GM21526 (cell line): ENCODE measurements around the gene TBKBP1.
"Not testable (repeated sequence)": the region's sequence is repeated elsewhere in the genome, so short reads cannot be mapped to it uniquely, and the experiment has no call there.

Source experiments
- ATAC-seq: cut with Tn5 transposase; IDR thresholded peaks from one replicate; pipeline ENCODE4 v1.9.1; 2021; ENCODE audit warnings: moderate library complexity; ENCODE audit not compliant: unreplicated experiment, low FRiP score

Gene TBKBP1

DNA sequence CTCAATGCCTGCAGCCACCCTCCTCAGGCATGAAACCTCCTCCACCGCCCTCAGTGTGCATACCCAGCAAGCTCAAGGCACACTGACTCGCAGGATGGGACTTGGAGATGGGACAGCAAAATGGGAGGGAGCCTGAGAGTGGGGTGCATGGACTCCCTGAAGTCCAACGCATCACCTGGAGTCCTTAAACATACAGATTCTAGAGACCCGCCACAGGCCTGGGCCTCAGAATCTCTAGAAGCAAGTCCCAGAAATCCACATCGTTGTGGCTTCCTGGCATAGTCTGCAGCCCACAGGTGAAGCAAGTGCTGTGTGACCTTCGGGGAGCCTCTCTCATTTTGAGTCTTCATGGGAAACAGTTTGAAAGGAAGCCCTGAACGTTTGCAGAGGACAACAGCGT is 35.5 kb downstream of the TBKBP1 start:
- no peak for ATAC-seq

DNA sequence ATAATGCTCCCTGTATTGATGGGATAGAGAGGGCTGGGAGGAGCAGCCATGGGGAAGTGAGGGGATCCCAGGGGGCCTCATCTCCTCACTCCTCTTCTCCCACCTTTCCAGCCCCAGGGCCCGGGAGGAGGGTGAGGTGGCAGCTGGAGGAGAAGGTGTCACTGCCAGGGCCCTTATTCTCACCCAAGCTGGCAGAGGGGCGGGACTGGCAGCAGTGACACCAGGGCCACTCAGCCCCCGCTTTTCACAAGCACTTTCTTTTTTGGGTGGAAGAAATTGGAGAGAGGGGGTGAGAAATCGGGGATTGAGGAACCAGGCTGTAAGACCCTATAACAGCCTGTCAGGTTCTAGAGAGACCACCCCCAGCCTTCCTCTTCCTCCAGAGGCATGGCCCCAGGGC is 36.7 kb downstream of the TBKBP1 start:
- no peak for ATAC-seq

DNA sequence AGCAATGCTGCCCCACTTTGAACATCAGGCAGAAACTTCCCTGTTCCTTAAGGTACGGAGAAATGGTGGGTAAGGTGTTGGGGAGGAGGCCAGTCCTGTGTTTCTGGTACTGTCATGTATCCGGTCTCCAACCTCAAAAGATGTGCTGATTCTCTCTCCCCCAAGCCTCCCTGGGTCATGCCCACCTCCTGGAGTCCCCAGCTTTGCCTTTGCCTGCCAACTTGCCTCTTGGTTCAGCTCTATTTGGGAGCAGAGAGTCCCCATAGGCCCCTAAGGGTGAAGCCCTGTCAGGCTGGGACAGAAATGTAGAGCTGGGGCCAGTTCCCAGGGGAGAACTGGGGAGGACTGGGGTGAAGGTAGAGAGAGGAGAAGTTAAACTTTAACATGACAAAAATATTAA is 37.4 kb downstream of the TBKBP1 start:
- ATAC-seq, result no peak

DNA sequence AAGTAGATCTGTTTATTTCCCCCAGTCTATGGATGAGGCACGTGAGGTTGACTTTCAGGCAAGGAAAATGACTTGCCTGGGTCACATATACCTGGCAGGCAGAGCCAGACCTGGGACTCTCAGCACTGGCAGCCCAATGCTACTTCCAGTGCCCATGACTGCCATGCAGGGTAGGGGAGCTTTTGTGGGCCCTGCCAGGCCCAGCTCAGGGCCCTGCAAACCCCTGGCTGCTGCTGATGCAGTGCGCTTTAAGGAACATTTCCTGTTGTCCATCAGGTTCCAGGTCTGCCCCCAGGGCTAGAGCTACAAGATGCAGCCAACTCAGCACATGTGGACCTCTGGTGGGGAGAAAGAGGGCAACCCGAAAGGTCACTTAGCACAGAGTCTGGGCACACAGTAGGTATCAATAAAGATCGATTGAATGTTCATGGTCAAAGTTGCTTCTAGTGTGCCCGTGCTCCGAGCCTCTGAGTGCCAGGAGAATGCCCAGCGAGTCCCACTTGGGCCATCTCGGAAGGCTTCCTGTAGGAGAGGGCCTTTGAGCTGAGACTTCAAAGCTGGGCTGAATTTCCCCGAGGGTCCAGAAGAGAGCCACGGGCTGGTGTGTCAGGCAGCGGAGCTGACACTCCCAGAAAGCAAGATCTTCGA is 38.6 kb downstream of the TBKBP1 start:
- ATAC-seq, result no peak

DNA sequence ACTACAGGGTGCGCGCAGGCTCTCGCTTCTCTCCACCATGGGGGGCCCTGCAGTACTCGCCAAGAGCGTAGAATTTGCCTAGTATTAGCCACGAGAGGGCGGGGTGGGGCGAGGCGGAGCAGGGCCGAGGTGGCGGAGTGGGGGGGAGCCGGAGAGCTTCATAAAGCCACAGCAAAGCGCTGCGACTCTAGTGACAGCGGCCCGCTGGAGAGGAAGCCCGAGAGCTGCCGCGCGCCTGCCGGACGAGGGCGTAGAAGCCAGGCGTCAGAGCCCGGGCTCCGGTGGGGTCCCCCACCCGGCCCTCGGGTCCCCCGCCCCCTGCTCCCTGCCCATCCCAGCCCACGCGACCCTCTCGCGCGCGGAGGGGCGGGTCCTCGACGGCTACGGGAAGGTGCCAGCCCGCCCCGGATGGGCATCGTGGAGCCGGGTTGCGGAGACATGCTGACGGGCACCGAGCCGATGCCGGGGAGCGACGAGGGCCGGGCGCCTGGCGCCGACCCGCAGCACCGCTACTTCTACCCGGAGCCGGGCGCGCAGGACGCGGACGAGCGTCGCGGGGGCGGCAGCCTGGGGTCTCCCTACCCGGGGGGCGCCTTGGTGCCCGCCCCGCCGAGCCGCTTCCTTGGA is 39.2 kb downstream of the TBKBP1 start, which contains the start of gene TBX21:
TSS of gene TBX21 (plus strand) at position 190 of the 627 bp plus-strand sequence. CDS start at position 409, 219 bp downstream.
- ATAC-seq, result peak; percentile 45

DNA sequence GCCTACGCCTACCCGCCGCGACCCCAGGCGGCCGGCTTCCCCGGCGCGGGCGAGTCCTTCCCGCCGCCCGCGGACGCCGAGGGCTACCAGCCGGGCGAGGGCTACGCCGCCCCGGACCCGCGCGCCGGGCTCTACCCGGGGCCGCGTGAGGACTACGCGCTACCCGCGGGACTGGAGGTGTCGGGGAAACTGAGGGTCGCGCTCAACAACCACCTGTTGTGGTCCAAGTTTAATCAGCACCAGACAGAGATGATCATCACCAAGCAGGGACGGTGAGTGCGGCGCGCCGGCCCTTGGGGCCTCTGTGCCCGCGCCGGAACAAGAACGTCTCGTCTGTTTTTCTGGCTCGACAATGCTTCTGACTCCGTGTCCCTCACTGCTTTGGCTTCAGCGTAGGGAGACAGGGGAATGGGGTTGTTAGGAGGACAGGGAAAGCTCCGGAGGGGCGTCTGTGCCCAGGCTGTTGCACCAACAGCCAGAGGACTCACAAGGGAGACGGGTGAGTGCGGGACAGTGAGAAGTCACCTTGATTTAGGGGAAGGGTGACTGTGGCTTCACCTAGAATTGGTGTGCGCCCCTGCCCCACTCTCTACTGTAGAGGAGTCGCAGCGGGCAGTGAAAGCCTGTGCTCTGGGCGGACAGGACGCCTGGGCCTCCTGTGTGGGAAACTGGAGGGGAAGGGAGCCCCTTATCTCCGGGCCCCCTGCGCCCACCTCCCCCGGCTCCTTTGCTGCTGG is 39.9 kb downstream of the TBKBP1 start:
- no peak for ATAC-seq

DNA sequence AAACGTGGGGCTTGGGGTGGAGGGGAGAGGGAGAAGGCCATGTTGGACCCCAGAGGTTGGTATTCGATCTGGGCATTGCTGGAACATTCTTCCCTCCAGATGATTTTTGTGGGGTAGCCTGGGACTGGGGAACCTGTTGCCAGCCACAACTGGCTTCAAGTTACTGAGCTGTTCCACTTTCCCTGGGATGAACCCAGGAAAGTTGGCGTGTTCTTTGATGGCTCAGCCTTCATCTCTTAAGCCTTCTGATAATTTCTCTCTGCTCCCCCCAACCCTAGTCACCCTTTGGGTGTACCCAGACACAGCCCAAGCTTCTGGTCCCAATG is 41.1 kb downstream of the TBKBP1 start:
- ATAC-seq, result no peak

DNA sequence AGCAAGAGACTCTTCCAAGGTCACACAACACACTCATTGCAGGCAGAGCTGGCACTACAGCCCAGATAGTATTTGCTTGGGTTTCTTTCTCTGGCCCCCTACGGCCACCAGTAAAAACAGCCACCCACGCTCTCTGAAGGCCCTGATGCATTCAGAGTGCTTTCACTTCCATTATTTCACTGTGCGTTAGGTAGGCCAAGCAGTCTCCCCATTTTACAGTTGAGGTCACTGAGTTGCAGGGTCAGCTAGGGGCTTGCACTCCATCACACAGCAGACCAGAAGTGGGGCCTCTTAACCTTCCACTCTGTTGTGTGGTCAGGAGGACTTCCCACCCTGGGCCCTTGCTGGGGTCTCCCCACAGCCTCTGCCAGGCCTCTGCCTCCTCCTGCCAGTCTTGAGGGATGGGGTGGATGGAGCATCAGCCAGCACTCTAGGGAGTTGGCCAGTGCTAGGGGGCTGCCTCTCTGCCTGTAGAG is 41.6 kb downstream of the TBKBP1 start:
- ATAC-seq, result peak; percentile 45

DNA sequence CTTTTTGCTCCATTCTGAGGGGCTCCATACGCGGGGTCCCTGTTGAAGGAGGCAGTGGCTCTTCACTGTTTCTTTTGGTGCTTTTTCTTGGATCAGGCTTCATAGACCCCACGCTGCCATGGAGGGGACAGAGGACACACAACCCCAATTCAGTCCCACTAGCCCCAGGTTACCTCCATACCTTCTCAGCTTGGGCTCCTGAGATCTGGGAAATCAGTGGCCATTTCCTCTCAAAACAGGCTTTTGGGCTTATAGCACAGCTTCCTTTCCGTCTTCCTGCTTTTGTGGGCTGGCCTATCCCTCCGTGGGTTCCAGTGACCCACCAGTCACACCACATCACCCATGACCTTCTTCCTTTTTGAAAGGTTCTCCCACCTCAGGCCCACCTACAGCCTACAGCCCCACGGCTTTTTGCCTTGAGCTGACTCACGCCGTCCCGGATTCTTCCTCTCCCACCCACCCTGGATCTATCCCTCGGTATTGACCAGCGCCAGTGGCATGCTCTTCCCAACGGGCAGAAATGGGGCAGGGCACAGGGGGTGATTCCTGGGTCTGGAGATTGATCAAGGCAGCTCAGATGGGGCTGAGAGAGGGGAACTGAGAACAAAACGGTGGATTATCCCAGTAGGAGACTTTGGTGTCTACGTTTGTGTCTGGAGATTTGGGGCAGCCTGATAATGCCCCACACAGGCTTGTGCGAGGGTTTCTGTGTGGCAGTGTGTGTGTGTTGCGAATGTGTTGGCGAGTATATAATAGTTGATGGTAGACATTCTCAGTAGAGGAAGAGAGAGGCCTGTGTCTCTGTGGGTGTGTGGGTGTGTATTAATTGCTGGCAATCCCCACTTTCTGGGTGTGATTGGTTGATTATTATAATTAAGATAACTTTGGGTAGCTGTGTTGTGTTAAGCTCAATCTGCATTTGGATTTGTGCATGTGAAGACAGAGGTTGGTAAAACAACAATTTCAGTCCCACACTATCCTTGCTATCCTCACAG is 42.8 kb downstream of the TBKBP1 start:
- ATAC-seq, result no peak

DNA sequence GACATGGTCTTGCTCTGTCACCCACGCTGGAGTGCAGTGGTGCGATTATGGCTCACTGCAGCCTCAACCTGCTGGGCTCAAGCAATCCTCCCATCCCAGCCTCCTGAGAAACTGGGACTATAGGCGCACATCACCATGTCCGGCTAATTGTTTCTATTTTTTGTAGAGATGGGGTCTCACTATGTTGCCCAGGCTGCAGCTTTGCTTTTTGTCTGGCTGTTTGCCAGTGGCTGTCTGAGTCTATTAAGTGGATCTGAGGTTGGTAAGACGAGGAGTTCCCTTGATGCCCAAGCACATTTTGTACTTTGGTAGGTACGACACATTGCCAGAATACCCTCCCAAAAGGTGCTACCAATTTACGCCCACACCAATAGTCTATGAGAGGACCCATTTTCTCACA is 44.2 kb downstream of the TBKBP1 start:
- no peak for ATAC-seq

DNA sequence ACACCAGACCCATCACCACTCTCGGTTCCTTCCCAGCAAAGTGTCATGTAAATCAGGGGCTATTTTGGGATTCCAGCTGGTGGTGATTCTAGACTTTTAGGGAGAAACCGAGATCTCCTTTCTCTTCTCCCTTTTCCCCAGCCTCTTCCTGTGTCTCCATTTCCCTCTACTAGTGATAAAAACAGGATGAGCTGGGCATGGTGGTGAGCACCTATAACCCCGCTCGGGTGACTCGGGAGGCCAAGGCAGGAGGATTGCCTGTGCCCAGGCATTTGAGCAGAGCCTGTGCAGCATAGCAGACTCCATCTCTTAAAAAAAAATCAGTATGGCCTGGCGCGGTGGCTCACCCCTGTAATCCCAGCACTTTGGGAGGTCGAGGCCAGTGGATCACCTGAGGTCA is 45.2 kb downstream of the TBKBP1 start:
- ATAC-seq, result no peak

DNA sequence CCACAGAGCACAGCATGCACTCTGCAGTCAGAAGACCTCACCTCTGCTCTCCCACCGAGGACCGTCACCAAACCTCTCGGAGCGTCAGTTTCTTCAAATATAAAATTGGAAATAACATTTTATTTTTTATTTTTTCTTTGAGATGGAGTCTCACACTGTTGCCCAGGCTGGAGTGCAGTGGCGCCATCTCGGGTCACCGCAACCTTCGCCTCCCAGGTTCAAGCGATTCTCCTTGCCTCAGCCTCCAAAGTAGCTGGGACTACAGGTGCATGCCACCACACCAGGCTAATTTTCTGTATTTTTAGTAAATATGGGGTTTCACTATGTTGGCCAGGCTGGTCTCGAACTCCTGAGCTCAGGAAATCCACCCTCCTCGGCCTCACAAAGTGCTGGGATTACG is 46.0 kb downstream of the TBKBP1 start:
- ATAC-seq, result not testable (repeated sequence)

DNA sequence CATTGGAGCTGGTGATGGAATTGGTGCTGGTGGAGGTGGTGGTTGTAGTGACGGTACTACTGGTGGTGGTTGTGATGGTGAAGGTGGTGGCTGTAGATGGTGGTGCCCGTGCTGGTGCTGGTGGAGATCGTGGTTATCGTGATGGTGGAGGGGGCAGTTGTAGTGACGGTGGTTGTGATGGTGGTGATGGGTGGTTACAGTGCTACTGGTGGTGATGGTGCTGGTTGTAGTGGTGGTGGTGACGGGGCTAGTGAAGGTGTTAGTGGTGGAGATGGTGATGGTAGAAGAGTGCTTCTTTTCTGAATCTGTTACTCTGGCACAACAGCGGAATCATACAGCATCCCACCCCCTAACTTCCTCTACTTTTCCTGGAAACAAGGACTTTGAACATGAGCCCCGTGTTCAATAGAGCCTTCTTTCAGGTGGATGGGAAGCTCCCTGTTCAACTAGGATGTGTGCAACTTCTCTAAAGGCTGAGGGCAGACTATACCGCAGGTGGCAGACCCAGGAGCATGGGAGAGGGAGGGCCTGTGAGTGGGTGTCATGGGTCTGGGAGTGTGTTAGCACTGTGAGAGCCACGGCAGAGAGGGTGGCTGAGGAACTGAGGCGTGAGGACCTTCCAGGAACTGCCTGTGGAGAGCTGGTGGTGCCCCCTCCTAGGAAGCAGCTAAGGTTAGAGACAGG is 47.3 kb downstream of the TBKBP1 start:
- no peak for ATAC-seq

DNA sequence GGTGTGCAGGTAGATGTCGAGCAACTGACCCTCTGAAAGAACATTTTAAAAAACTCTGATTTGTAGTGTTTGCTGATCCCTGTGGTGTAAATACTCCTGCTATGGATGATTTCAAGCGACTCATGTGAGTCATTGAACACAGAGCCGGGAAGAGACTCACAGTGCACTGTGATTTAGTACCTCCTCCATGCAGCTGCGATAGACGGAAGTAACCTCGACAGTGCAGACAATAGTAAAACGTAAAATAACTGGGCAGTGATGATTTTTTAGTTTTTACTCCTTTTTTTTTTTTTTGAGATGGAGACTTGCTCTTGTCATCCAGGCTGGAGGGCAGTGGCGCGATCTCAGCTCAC is 47.8 kb downstream of the TBKBP1 start:
- ATAC-seq, result no peak

DNA sequence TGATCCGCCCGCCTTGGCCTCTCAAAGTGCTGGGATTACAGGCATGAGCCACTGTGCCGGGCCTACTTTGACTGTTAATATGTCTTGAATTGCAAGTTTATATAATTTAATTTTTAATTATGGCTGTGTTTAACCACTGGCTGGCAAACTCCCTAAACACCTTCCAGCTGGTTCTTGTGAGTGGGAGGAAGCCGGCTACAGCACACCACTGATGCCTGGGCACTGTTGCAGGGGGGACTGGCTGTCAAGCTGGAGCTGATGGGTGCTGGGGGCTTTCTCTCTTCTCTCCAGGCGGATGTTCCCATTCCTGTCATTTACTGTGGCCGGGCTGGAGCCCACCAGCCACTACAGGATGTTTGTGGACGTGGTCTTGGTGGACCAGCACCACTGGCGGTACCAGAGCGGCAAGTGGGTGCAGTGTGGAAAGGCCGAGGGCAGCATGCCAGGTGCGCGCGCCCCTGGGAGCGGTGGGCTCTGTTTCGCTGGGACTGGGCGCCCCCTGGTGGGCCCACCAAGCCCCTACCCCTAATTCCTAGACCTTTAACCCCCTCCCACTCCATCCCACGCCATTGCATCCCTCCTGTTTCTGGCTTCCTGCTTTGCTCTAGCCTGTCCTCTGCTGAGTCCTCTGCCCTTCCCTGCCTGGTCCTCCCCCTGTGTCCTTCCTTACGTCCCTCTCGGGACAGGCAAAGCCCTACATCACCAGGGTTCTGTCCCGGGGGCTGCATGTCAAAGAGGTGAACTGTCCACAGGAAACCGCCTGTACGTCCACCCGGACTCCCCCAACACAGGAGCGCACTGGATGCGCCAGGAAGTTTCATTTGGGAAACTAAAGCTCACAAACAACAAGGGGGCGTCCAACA is 48.6 kb downstream of the TBKBP1 start:
- ATAC-seq, result no peak

DNA sequence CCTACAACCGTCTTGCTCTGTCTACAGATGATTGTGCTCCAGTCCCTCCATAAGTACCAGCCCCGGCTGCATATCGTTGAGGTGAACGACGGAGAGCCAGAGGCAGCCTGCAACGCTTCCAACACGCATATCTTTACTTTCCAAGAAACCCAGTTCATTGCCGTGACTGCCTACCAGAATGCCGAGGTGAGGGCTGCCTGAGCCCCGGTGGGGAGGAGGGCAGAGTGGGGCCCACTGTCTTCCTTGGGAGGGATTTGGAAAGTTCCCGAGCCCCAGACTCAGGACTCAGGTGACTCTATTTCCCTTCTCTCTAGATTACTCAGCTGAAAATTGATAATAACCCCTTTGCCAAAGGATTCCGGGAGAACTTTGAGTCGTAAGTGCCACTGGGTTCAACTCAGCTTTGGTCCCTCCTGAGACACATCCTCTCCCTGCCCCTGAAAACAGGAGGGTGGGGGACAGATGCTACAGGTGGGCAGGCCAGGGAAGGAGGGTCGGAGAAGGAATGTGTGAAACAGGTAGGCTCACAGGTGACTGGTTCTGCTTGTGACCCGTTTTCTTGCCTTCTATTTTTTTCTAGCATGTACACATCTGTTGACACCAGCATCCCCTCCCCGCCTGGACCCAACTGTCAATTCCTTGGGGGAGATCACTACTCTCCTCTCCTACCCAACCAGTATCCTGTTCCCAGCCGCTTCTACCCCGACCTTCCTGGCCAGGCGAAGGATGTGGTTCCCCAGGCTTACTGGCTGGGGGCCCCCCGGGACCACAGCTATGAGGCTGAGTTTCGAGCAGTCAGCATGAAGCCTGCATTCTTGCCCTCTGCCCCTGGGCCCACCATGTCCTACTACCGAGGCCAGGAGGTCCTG is 50.4 kb downstream of the TBKBP1 start:
- ATAC-seq, result no peak

DNA sequence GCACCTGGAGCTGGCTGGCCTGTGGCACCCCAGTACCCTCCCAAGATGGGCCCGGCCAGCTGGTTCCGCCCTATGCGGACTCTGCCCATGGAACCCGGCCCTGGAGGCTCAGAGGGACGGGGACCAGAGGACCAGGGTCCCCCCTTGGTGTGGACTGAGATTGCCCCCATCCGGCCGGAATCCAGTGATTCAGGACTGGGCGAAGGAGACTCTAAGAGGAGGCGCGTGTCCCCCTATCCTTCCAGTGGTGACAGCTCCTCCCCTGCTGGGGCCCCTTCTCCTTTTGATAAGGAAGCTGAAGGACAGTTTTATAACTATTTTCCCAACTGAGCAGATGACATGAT is 51.0 kb downstream of the TBKBP1 start:
- no peak for ATAC-seq

DNA sequence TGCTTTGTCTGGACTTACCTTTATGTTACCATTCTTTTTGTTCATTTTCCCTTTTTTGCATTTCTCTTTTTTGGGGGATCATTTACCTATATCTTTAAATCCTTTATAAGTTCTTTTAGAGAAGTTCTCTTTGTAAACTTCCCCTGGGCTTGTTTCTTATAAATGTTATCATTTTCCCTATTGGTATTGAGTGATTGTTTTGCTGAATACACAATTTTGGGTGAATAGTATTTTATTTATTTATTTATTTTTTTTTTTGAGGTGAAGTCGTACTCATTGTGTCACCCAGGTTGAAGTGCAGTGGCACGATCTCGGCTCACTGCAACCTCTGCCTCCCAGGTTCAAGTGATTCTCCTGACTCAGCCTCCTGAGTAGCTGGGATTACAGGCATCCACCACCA is 57.5 kb downstream of the TBKBP1 start:
- no peak for ATAC-seq
